IPS-20b (cell line): ENCODE results near the gene RPS14.

ENCODE experiments used
- H3K27ac ChIP-seq: one replicate; pipeline ENCODE4 v1.5.1; 2013; ENCODE audit warnings: low read length
- H3K27me3 ChIP-seq: 2 replicates; pipeline ENCODE4 v1.6.1; 2013; ENCODE audit warnings: mild to moderate bottlenecking, low read length, inconsistent platforms; ENCODE audit not compliant: insufficient read depth
- H3K36me3 ChIP-seq: 2 replicates; pipeline ENCODE4 v1.6.1; 2013; ENCODE audit warnings: low read depth, mild to moderate bottlenecking, inconsistent platforms, low read length, moderate library complexity; ENCODE audit not compliant: insufficient read depth
- H3K4me1 ChIP-seq: 2 replicates; pipeline ENCODE4 v1.6.1; 2013; ENCODE audit warnings: mild to moderate bottlenecking, control low read depth, inconsistent platforms, low read length, moderate library complexity; ENCODE audit not compliant: insufficient read depth
- H3K4me3 ChIP-seq: 2 replicates; pipeline ENCODE4 v1.5.1; 2013; ENCODE audit warnings: mild to moderate bottlenecking, low read length, inconsistent platforms
- H3K9ac ChIP-seq: 2 replicates; pipeline ENCODE4 v1.6.1; 2013; ENCODE audit warnings: low read depth, mild to moderate bottlenecking, inconsistent platforms, low read length, moderate library complexity
- H3K9me3 ChIP-seq: 2 replicates; pipeline ENCODE4 v1.6.1; 2013; ENCODE audit warnings: mild to moderate bottlenecking, low read depth, low read length, inconsistent platforms; ENCODE audit not compliant: insufficient read depth

Gene RPS14

DNA sequence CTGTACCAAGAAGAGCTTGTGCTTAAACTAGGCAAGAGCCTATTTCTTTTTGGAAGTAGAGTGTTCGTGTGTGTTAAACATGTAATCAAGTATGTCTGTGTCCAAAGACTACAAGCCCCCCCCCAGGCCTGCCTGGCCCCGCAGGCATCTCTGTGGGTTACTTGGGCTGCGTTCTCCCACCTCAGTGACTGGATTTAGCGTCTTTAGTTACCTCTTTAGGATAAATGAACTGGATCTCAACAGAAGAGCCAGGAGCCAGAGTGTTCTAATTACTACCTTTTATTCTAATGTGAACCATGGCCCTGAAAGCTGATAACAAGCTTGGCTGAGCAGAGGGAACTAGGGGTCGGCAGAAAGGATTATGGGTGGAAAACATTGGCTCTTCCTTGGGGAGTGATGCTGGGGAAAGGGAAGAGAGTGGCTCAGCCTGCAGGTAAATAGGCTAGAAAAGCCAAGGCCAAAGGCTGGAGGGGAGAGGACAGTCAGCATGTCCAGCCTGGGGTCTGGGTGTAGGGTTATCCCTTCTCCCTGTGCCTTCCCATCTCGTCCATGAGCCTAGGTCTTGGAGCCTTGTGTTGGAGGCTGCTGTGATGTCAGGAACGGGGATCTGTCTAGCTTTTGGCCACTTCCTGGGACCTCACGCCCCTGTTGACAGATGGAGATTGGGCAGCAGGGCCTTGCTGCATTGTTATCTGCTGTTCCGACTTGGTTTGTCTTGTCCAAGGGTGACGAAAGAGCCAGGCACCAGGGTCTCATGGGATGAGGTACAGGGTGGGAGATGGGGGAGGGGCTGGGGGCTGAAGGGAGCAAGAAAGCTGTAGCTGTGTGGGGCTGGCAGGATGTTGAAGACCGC lies 47.9 kb downstream of the RPS14 start:
- H3K27ac ChIP-seq = no peak overlapping the region
- H3K36me3 ChIP-seq = peaks cover 61% of the 10 kb centered on the region
- H3K9ac ChIP-seq = no peak overlapping the region
- no peak overlapping the region for H3K4me3 ChIP-seq
- no peaks in the 10 kb centered on the region for H3K27me3 ChIP-seq
- no peaks in the 10 kb centered on the region for H3K9me3 ChIP-seq
- no peaks in the 10 kb centered on the region for H3K4me1 ChIP-seq

DNA sequence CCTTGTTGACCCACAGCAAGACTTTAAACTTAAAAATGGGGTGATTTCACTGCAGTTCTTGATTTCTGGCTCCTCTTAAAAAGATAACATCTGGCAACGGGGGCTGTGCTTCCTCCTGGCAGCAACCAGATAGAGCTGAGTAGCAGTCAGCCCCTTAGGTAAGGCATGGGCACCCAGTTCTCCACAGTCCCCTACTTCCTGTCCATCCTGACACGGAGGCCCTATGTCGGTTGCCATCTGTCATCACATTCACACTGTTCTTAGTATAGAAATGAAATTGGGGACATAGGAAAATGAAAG lies 48.5 kb downstream of the RPS14 start:
- Histone ChIP-seq H3K4me3 (no peak overlapping the region), H3K4me1 (no peaks in the 10 kb centered on the region), H3K36me3 (peaks cover 67% of the 10 kb centered on the region), H3K27ac (no peak overlapping the region), H3K9me3 (no peaks in the 10 kb centered on the region), H3K27me3 (no peaks in the 10 kb centered on the region), H3K9ac (no peak overlapping the region)

DNA sequence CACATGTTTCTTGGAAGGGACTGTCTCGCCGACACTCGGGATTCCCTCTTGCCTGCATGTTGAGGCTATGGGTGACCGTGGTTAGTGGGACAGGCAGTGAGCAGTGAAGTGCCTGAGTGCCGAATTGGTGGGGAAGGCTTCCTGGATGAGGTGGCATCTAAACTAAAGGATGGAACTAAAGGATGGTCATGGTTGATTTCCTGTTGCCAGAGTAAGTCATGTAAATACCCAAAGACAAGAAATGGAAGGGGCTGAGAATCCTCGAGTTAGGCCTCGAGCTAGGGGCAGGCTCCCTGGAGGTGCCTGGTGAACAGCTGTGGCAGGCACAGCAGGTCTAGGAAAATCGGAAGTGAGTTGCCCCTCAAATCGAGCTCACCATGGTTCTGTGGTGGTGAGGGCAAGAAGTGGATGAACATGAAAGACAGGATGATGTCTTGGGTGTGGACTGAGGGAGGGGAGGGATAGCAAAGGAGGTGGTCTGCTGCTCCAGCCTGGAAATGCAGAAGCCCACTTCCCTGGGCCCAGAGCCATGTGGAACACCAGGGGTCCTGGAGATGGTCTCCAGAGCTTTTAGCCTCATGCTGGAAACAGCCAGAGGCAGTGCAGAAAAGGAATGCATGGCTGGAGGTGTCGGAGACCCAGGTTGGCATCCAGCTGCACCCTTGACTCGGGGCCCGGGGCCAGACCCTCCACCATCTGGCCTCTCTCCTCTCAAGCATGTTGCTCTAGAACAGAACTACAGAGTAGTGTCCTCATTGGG lies 49.0 kb downstream of the RPS14 start:
- H3K27me3 ChIP-seq = no peaks in the 10 kb centered on the region
- no peaks in the 10 kb centered on the region for H3K4me1 ChIP-seq
- no peak overlapping the region for H3K9ac ChIP-seq
- no peaks in the 10 kb centered on the region for H3K9me3 ChIP-seq
- peaks cover 72% of the 10 kb centered on the region for H3K36me3 ChIP-seq
- H3K4me3 ChIP-seq = no peak overlapping the region
- H3K27ac ChIP-seq = no peak overlapping the region

DNA sequence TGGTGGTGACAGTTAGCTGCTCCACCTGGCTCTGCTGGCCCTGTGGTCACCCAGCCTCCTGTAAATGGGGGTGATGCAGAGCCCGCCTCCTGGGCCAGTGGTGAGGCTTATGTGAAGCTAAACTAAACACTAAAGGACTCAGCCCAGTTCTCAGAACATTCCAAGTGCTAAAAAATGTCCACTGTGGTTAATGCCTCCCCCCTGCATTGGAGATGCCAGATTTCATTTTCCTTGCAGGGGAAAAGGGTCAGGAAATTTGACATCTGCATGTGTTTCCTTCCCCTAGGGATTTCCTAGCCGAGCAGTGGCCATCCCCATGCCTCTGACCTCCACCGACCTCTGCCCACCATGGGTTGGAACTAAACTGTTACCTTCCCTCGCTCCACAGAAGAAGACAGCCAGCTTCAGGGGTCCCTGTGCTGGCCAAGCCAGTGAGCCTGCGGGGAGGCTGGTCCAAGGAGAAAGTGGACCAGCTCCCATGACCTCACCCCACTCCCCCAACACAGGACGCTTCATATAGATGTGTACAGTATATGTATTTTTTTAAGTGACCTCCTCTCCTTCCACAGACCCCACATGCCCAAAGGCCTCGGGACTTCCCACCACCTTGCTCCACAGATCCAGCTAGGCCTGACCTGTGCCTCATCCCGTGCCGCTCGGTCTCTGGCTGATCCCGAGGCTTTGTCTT lies 49.9 kb downstream of the RPS14 start:
- H3K4me3 ChIP-seq = no peak overlapping the region
- peaks cover 81% of the 10 kb centered on the region for H3K36me3 ChIP-seq
- H3K27me3 ChIP-seq = no peaks in the 10 kb centered on the region
- no peak overlapping the region for H3K9ac ChIP-seq
- no peaks in the 10 kb centered on the region for H3K9me3 ChIP-seq
- no peak overlapping the region for H3K27ac ChIP-seq
- H3K4me1 ChIP-seq = no peaks in the 10 kb centered on the region

DNA sequence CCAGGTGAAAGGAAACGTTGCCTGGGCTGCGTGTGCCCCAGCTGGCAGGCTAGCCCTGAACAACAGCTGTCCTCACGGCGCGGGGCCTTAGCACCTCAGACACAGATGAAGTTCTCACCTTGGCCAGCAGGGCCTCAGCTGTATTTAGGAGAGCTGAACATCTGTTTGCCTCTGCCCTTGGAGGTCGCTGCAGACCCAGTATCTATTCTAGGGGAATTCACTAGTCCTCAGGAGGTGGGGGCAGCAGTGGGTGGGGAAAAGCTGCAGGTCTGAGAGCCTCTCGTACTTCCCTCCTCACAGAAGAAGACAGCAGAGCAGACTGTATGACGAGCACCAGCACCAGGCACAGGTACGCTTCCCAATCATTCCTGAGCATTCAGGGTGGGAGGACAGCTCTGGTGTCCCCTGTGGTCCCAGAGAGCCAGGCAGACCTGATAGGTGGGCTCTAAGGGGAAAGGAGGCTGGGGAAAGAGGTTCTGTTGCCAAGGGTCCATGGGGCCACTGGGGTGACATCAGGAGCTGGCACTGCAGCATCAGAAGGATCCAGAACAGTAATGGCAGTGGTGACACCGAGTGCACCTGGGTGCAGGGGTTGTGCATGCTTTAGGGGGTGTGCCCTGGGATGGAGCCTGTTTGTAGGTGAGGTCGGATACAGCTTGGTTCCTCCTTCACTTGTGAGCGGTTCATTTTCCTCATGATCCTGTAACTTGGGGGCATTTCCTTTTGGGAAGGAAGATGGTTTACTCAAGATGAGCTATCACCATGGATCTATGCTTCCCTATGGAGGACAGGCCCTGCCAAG lies 50.6 kb downstream of the RPS14 start:
- Histone ChIP-seq H3K4me1 (no peaks in the 10 kb centered on the region), H3K27ac (no peak overlapping the region), H3K9ac (no peak overlapping the region), H3K36me3 (peaks cover 88% of the 10 kb centered on the region), H3K27me3 (no peaks in the 10 kb centered on the region), H3K9me3 (no peaks in the 10 kb centered on the region), H3K4me3 (no peak overlapping the region)

DNA sequence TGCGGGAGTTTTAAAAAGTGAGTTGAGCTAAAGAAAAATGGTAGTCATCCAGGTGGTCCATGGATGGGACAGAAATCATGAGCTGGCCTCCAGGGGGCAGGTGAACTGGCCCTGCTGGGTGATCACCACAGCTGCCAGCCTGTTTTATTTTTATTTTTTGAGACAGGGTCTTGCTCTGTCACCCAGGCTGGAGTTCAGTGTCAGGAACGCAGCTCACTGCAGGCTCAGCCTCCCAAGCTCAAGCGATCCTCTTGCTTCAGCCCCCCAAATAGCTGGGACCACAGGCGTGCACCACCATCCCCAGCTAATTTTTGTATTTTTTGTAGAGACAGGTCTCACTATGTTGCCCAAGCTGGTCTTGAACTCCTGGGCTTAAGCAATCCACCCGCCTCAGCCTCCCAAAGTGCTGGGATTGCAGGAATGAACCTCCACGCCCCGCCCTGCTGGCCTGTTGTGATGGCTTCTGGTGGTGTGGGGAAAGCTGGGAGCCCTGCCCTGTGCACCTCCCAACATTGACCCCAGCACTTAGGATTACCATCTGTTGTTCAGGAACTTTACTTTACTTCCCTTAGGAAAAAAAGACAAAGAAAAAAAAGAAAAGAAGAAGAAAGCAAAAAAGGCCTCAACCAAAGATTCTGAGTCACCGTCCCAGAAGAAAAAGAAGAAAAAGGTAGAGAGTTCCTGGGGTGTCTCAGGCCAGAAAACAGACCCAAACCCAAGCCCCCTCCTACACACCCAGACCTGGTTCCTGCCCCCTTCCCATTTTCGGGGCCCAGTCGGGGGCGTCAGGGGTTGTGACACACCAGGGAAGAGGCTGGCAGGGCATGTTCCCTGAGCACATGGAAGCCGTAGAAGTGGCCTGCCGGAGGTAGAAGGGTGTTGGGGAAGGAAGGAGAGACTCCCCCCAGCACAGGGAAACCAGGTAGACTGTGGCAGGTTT lies 51.5 kb downstream of the RPS14 start:
- Histone ChIP-seq H3K36me3 (peaks cover 94% of the 10 kb centered on the region), H3K4me1 (no peaks in the 10 kb centered on the region), H3K27me3 (no peaks in the 10 kb centered on the region), H3K27ac (no peak overlapping the region), H3K9ac (no peak overlapping the region), H3K9me3 (no peaks in the 10 kb centered on the region), H3K4me3 (no peak overlapping the region)

DNA sequence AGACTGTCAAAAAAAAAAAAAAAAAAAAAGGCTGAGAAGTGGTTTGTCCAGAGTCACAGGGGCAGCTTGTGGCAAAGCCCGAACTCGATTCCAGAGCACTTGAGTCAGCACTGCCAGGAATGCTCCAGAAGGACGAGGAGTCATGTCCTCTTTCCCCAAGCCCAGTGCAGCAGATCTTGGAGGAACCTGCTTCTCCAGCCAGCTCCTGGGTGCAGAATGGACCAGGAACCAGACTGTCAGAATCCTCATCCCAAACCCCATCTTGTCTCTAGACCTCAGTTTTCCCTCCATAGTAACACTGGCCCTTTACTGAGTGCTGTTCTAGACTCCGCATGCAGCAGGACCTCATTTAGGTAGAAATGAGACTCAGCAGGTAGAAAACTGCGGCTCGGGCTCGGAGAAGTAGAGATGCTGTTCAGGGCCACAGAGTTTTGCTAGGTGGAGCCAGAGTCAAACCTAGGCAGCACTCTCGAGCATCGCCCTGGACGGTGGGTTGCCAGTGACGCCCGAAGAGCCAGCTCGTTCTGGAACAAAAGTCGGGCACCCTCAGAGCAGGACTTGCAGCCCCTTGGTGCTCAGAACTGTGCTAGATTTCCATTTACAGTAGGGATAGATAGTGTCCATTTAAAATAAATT lies 52.3 kb downstream of the RPS14 start:
- H3K4me1 ChIP-seq = no peaks in the 10 kb centered on the region
- H3K9me3 ChIP-seq = no peaks in the 10 kb centered on the region
- no peak overlapping the region for H3K4me3 ChIP-seq
- H3K36me3 ChIP-seq = peaks cover 94% of the 10 kb centered on the region
- no peak overlapping the region for H3K27ac ChIP-seq
- H3K27me3 ChIP-seq = no peaks in the 10 kb centered on the region
- H3K9ac ChIP-seq = no peak overlapping the region

DNA sequence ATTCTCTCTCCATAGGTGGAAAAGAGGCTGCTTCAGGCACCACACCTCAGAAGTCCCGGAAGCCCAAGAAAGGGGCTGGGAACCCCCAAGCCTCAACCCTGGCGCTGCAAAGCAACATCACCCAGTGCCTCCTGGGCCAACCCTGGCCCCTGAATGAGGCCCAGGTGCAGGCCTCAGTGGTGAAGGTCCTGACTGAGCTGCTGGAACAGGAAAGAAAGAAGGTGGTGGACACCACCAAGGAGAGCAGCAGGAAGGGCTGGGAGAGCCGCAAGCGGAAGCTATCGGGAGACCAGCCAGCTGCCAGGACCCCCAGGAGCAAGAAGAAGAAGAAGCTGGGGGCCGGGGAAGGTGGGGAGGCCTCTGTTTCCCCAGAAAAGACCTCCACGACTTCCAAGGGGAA lies 53.3 kb downstream of the RPS14 start:
- H3K36me3 ChIP-seq = peaks cover 99% of the 10 kb centered on the region
- H3K4me1 ChIP-seq = no peaks in the 10 kb centered on the region
- H3K9me3 ChIP-seq = no peaks in the 10 kb centered on the region
- H3K4me3 ChIP-seq = no peak overlapping the region
- H3K27me3 ChIP-seq = no peaks in the 10 kb centered on the region
- no peak overlapping the region for H3K9ac ChIP-seq
- no peak overlapping the region for H3K27ac ChIP-seq

DNA sequence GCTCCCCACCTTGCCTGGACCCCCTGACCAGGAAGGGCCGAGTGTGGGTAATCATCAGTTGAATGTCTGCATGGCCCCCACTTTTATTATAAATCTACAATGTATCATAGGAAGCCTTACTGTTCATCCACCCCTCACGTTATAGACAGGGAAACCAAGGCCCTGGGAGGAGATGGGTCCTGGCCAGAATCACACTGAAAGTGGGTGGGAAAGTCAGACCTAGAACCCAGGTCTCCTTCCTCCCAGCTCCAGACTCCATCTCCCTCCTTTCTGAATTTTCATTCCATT lies 53.9 kb downstream of the RPS14 start:
- Histone ChIP-seq H3K27ac (no peak overlapping the region), H3K4me1 (no peaks in the 10 kb centered on the region), H3K4me3 (no peak overlapping the region), H3K36me3 (peaks cover 99% of the 10 kb centered on the region), H3K9ac (no peak overlapping the region), H3K9me3 (no peaks in the 10 kb centered on the region), H3K27me3 (no peaks in the 10 kb centered on the region)

DNA sequence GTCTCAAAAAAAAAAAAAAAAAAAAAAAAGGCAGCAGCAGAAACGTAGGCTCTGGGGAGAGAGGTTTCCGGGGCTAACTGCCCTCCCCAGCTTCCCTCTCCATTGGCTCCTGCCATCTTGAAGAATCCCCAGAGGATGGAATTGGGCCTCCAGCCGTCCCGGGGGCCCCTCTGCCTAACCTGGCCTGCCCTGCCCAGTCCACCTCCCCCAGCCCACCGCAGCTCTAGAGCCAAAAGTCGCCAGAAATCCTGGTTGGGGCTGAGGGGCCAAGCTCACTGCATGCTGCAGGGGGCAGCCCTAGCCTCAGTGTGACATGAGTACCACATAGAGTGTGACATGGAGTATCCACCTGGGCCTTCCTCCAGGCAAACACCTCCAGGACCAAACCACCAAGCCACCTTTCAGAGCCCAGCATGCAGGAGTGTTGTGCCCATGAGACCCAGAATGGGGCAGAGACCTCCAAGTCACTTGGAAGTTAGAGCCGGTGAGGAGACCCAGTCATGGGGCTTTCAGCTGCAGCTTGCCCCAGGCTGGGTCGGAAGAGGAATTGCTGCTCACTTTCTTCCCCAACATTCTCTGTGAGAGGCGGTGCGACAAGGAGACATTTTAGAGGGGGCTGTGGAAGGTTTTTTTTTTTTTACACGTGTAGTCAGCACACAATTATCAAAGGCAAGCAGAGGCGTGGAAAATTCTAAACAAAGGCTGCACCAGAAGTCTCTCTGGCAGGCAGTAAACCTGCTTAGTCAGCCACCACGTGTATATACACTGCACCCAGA lies 54.4 kb downstream of the RPS14 start:
- Histone ChIP-seq H3K36me3 (peaks cover 99% of the 10 kb centered on the region), H3K9ac (no peak overlapping the region), H3K4me1 (no peaks in the 10 kb centered on the region), H3K4me3 (no peak overlapping the region), H3K27ac (no peak overlapping the region), H3K9me3 (no peaks in the 10 kb centered on the region), H3K27me3 (no peaks in the 10 kb centered on the region)
